Heart left ventricle (tissue), 16 donors: ENCODE measurements around the gene ITGAV. TPM values are rescaled to one million over a fixed set of nuclear protein-coding genes. Genes with fewer than 3 reads are reported as not detected.

Source experiments
- ATAC-seq, 4 donors: fragments of 200-7000 bp; cut with Tn5 transposase; one replicate each; pipeline ENCODE4 v1.9.1; 2020 to 2022; ENCODE audit warnings: moderate library complexity in 4 of 4, mild to moderate bottlenecking in 3 of 4, moderate number of reproducible peaks in 1 of 4
- DNase-seq, 5 donors: peaks; one replicate each; pipeline ENCODE4 v3.0.0-alpha.2; 2020
- H3K27ac ChIP-seq, 12 donors: fragments of 200-600 bp; sonication (generic) in 4 of 12; one replicate each; pipeline versions ENCODE4 v1.5.0 to v1.8.0; 2016 to 2022; ENCODE audit warnings: mild to moderate bottlenecking in 2 of 12
- H3K27me3 ChIP-seq, 9 donors: fragments of 200-600 bp; sonication (generic) in 2 of 9; one replicate each; pipeline versions ENCODE4 v1.5.1 to v1.8.0; 2016 to 2022; ENCODE audit warnings: mild to moderate bottlenecking in 3 of 9
- H3K36me3 ChIP-seq, 9 donors: fragments of 200-600 bp; sonication (generic) in 2 of 9; one replicate each; pipeline versions ENCODE4 v1.5.0 to v1.8.0; 2018 to 2022; ENCODE audit warnings: mild to moderate bottlenecking in 2 of 9
- H3K4me1 ChIP-seq, 12 donors: fragments of 200-600 bp; sonication (generic) in 4 of 12; one replicate each; pipeline versions ENCODE4 v1.5.0 to v1.8.0; 2016 to 2022; ENCODE audit warnings: mild to moderate bottlenecking in 3 of 12
- H3K4me3 ChIP-seq, 12 donors: fragments of 200-600 bp; sonication (generic) in 4 of 12; one replicate each; pipeline versions ENCODE4 v1.5.0 to v1.8.0; 2017 to 2022; ENCODE audit warnings: mild to moderate bottlenecking in 9 of 12, moderate library complexity in 4 of 12
- H3K9me3 ChIP-seq, 12 donors: fragments of 200-600 bp; sonication (generic) in 4 of 12; one replicate each; pipeline versions ENCODE4 v1.5.0 to v1.8.0; 2016 to 2022; ENCODE audit warnings: mild to moderate bottlenecking in 1 of 12
- POLR2A ChIP-seq, 2 donors: fragments of 450-650 bp; IDR thresholded peaks; one replicate each; pipeline ENCODE4 v1.6.1; 2017; ENCODE audit warnings: antibody characterized with exemption in 2 of 2, mild to moderate bottlenecking in 2 of 2, moderate library complexity in 2 of 2
- WGBS, 4 donors: extraction: QIAGEN DNeasy Blood & Tissue Kit in 2 of 4; methylation state at CpG; one replicate each; pipeline versions ENCODE4 v1.1.5 to v1.1.7; 2013 to 2018; 5-methylcytosine and 5-hydroxymethylcytosine counted together
- intact Hi-C, 10 donors: fragments of 100-400 bp; cut with DNase I; formaldehyde crosslinking; loops; one replicate each; pipeline versions ENCODE4 v1.11.1 to v1.14.2; 2022
- polyA plus RNA-seq, 2 donors: library from polyadenylated mRNA; stranded (reverse); fragments of 200-250 nt; gene quantifications; one replicate each; pipeline ENCODE4 v1.2.3, GENCODE V29; 2013
- total RNA-seq, 9 donors: library from RNA; depleted of rRNA in 2 of 9; stranded (reverse); fragments of >200 nt in 2 of 9; fragmentation: NEBNext Ultra II Directional in 3 of 9; extraction: Animal tissue kit (Norgen Biotek cat#: 25700) in 3 of 9; gene quantifications; one replicate each; pipeline versions ENCODE4 v1.1.0 to v1.2.4, GENCODE V29; 2016 to 2023
- TF ChIP-seq, protein P1 (sequence below), 12 donors: fragments of 200-600 bp; sonication (generic) in 4 of 12; IDR thresholded peaks; one replicate each; pipeline versions ENCODE4 v1.5.0 to v1.8.0; 2018 to 2022; ENCODE audit warnings: antibody characterized with exemption in 12 of 12, mild to moderate bottlenecking in 5 of 12
- donor health status: ischemic (EF 13 %, LVEDD 7.1; RV severe dilation, severe dysfunction).
- donor health status: healthy with polysubstance abuse.
- donor health status: DM: no; HTN: yes; CAD: no.
- donor health status: DM: no; HTN: no; CAD: no.
- donor health status: ischemic (EF 25% LVEDD 6.9; RV normal size, moderate dysfunction).
- donor health status: ischemic (EF 25% LVEDD 5.7; RV mildly dilated, moderate dysfunction).
- donor health status: healthy.
- donor health status: DM: yes; HTN: yes; CAD: no.
- donor health status: ischemic (EF 35%, LVEDD 5.7; RV mildly dilated, moderate dysfunction).
- donor health status: nonischemic (EF 11% LVEDD 7.7; RV severe dilation, severe dysfunction).
- donor health status: DM: yes; HTN: yes; CAD: no.
- donor health status: PGD.
- donor health status: ischemic (EF 29% LVEDD 5.4; RV normal size, mild dysfunction).
- donor health status: nonischemic (EF 23%, LVEDD 6.1; RV moderate dilation, normal function).

Gene ITGAV
- total and polyA plus RNA-seq, 11 donors, result 22.5 to 358 (median 189) TPM

DNA sequence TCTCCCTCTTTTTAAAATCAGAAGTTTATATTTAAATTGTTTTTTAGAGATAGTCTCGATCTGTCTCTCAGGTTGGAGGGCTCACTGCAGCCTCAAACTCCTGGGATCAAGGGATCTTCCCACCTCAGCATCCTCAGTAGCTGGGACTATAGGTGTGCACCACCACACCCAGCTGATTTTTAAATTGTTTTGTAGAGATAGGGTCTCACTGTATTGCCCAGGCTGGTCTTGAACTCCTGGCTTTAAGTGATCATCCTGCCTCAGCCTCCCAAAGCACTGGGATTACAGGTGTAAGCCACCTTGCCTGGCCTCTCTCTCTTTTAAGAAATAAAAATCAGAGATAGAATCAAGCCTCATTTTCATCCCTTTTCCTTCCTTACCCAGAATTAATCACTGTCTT lies 126.1 kb downstream of the ITGAV start:
- Histone ChIP-seq H3K27ac (no peak overlapping the region), H3K9me3 (no peaks in the 10 kb centered on the region), H3K36me3 (no peaks in the 10 kb centered on the region), H3K4me1 (no peaks in the 10 kb centered on the region), H3K4me3 (no peak overlapping the region), H3K27me3 (no peaks in the 10 kb centered on the region)
- no peak for DNase-seq
- ATAC-seq, result no peak
- WGBS, 4 donors, result 94 to 100% (median 95%) methylated on average over 1 of the region's 1 CpG
- TF ChIP-seq POLR2A (IDR thresholded peaks at IDR 0.05), result no peak
- intact Hi-C loops, result no loop called here

DNA sequence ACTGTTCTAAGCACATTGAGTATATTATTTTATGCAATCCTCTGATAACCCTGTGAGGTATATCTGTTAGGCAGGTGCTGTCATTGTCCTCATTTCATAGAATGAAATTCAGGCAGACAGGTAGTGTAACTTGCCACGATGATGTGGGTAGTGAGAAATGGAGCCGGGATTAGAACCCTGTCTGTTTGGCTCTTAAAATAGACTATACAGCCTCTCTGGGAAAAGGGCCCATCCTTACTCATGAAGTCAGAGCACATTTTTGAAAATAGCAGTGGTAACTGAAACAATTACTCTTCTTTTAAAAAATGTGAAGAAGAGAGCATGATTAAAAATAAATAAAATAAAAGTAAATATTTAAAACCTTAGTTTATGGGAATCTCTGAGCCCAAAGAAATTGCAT lies 127.0 kb downstream of the ITGAV start:
- Histone ChIP-seq H3K9me3 (no peaks in the 10 kb centered on the region), H3K4me1 (no peaks in the 10 kb centered on the region), H3K4me3 (no peak overlapping the region), H3K27me3 (no peaks in the 10 kb centered on the region), H3K27ac (no peak overlapping the region), H3K36me3 (no peaks in the 10 kb centered on the region)
- DNase-seq (no peak), ATAC-seq (no peak)
- no peak for TF ChIP-seq POLR2A (IDR thresholded peaks at IDR 0.05)
- TF ChIP-seq, protein P1, sequence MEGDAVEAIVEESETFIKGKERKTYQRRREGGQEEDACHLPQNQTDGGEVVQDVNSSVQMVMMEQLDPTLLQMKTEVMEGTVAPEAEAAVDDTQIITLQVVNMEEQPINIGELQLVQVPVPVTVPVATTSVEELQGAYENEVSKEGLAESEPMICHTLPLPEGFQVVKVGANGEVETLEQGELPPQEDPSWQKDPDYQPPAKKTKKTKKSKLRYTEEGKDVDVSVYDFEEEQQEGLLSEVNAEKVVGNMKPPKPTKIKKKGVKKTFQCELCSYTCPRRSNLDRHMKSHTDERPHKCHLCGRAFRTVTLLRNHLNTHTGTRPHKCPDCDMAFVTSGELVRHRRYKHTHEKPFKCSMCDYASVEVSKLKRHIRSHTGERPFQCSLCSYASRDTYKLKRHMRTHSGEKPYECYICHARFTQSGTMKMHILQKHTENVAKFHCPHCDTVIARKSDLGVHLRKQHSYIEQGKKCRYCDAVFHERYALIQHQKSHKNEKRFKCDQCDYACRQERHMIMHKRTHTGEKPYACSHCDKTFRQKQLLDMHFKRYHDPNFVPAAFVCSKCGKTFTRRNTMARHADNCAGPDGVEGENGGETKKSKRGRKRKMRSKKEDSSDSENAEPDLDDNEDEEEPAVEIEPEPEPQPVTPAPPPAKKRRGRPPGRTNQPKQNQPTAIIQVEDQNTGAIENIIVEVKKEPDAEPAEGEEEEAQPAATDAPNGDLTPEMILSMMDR (IDR thresholded peaks at IDR 0.05), result no peak
- intact Hi-C loops, result no loop called here
- WGBS, 4 donors, result 74 to 82% (median 79%) methylated on average over 2 of the region's 2 CpGs

DNA sequence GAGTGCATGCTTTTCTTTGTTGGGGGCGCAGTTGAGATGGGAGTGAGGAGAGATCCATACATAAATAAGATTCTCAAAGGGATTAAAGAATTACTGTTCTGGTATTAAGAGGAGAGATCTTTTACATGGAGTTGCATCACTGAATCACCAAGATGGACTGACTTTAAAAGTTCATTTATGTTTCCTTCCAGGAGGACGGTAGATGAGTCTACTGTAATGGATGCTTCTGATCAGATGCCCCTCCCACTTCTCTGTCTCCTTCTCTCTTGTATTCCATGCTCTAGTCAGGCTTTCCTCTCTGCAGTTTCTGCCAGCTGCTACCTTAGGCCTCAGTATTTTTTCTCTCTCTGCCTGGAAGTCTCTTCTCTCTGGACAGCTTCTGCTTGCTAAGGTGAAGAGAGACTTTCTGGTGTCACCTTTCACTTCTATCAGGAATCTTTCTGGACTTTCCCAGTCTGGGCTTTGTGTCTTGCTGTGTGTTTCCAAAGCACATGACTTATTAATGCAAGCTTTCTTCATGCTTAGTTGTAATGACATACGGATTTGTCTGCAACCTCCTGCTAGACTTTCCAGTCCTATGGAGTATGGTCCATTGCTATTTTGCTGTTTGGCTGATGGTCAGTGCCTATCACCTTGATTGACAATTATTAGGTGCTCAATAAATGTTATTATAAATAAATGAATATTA lies 127.6 kb downstream of the ITGAV start:
- no peaks in the 10 kb centered on the region for H3K27me3 ChIP-seq
- H3K4me1 ChIP-seq, result no peaks in the 10 kb centered on the region
- no peak overlapping the region for H3K27ac ChIP-seq
- H3K4me3 ChIP-seq, result no peak overlapping the region
- no peaks in the 10 kb centered on the region for H3K36me3 ChIP-seq
- no peak for TF ChIP-seq POLR2A (IDR thresholded peaks at IDR 0.05)
- TF ChIP-seq, protein P1 (IDR thresholded peaks at IDR 0.05), result no peak
- DNase-seq (no peak), ATAC-seq (no peak)
- no peaks in the 10 kb centered on the region for H3K9me3 ChIP-seq
- WGBS, 4 donors, result 72 to 83% (median 76%) methylated on average over 3 of the region's 3 CpGs
- intact Hi-C loops, result no loop called here

DNA sequence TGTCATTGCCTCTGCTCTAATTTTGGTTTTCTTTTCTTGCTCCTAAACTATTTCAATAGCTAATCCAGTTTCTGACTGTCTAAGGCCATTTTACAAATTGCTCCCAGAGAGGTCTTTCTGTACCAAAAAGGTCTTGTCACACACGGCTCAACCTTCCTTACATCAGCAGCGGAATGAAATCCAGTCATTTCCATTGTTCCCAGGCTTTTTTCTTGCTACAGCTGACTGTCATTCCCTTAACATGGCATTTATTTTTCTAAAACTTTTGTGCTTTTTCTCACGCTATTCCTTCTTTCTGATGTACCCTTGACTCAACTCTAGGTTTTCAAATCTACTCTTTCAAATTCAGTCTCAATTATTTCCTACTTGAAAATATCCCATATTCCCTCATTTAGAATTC lies 128.3 kb downstream of the ITGAV start:
- Histone ChIP-seq H3K4me3 (no peak overlapping the region), H3K9me3 (no peaks in the 10 kb centered on the region), H3K27me3 (no peaks in the 10 kb centered on the region), H3K27ac (no peak overlapping the region), H3K4me1 (no peaks in the 10 kb centered on the region), H3K36me3 (no peaks in the 10 kb centered on the region)
- ATAC-seq (no peak), DNase-seq (no peak)
- intact Hi-C loops, result no loop called here
- no peak for TF ChIP-seq POLR2A (IDR thresholded peaks at IDR 0.05)
- TF ChIP-seq, protein P1 (IDR thresholded peaks at IDR 0.05), result no peak
- 92 to 98% (median 97%) methylated on average over 3 of the region's 3 CpGs for WGBS, 4 donors

DNA sequence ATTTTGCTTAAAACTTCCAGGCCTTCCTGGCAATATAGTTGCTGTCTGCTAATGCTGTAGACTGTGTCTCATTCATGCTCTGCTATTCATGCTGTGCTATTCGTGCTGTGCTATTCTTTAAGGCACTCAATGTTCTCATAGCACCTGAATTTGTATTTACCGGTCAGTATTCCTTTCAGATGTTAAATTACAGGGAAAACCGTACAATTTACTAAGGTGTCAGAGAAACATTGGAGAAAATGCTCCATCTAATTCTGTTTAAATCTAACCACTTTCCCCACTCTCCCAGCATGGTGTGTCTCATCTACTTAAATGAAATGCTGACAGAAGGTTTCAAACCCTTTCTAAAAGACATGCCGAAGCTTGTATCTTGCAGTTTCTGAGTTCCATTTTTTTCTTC lies 129.0 kb downstream of the ITGAV start:
- Histone ChIP-seq H3K4me3 (no peak overlapping the region), H3K4me1 (no peaks in the 10 kb centered on the region), H3K36me3 (no peaks in the 10 kb centered on the region), H3K27me3 (no peaks in the 10 kb centered on the region), H3K9me3 (no peaks in the 10 kb centered on the region), H3K27ac (no peak overlapping the region)
- intact Hi-C loops, result no loop called here
- 82 to 89% (median 86%) methylated on average over 4 of the region's 4 CpGs for whole genome bisulfite sequencing, 4 donors
- DNase-seq, result no peak
- TF ChIP-seq, protein P1 (IDR thresholded peaks at IDR 0.05), result no peak
- no peak for TF ChIP-seq POLR2A (IDR thresholded peaks at IDR 0.05)
- ATAC-seq, result no peak
